ENCODE measurements around the gene SPATA13. TPM values are rescaled to one million over a fixed set of nuclear protein-coding genes. Genes with fewer than 3 reads are reported as not detected.

Gene SPATA13
- total and polyA plus RNA-seq, 10 of the 15 experiments (the other 5 are each of a cell fraction or from before 2014, with no cell fraction given) = 2.4 to 11.1 (median 10.2) TPM

DNA sequence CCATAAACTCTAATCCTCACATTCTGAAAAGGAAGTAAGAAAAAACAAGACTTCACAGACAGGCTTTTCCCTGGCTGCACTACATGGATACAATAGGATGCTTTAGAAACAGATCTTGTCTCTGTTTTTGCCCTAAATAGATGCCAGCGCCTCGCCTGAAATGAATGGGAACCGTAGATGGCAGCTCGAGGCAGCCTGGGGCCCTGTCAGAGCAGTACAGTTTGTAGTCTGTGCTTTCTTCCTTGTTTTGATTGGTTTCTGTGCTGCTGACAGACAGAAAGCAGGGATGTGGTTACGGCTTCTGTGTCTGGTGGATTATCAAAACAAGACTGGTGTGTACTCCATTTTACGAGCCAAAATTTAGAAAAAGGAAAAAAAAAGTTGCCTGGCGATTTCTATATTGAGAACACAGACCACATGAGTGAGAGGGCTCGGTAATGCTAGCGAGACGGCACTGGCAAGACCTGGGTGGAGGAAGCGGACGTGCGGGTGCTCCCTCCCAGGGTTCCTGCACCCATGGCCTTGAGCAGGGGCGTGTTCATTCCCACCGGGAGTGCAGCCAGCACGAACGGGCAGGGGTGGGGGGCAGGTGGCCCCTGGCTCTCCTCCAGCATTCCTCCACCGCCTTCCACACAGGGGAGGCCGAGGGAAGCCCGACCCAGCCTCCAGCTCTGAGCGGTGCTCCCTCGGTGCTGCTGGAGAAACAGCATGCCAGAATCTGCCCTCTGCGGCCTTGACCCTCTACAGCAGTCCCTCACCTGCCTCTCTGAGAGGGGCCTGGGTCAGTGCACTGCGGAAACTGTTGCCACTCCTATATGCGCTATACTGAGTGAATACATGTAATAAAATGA, 111.3 kb downstream of the SPATA13 start (continued):
- TF ChIP-seq E4F1 (IDR thresholded peaks at IDR 0.05; ENCODE audit: borderline replicate concordance, partially characterized antibody) (no peak), YBX1 (IDR thresholded peaks at IDR 0.05) (no peak), SMARCA5 (IDR thresholded peaks at IDR 0.05) (0 out of 2 replicates have a peak, but pooled peaks have one; percentile 50), CREM (IDR thresholded peaks at IDR 0.05; ENCODE audit: low read depth) (no peak), BHLHE40 (IDR thresholded peaks at IDR 0.05; ENCODE audit: borderline replicate concordance in 1 of 2, low read depth in 2 of 2, low read length in 1 of 2) (0 out of 4 replicates have a peak, but pooled peaks have one; percentile 14 to 31), SIN3A (IDR thresholded peaks at IDR 0.05; ENCODE audit: low read depth, low read length) (no peak), IRF4 (IDR thresholded peaks at IDR 0.05; ENCODE audit: low read depth, low read length) (no peak), POLR2AphosphoS5 (IDR thresholded peaks at IDR 0.05; ENCODE audit: low read length) (0 out of 2 replicates have a peak, but pooled peaks have one; percentile 25), CBFB (IDR thresholded peaks at IDR 0.05; ENCODE audit: low read depth) (peak; percentile 62), CHD2 (IDR thresholded peaks at IDR 0.05; ENCODE audit: borderline replicate concordance, low read depth, low read length) (peak; percentile 23; the same call in 1 of the 2 replicates), NRF1 (conservative IDR thresholded peaks at IDR 0.05; ENCODE audit: low read depth, low read length) (no peak), CREB1 (IDR thresholded peaks at IDR 0.05; ENCODE audit: low read depth) (peak; percentile 24; the same call in 1 of the 2 replicates), CEBPB (IDR thresholded peaks at IDR 0.05; ENCODE audit: borderline replicate concordance in 1 of 2, low read depth in 2 of 2, low read length in 2 of 2) (no peak), NBN (IDR thresholded peaks at IDR 0.05) (0 out of 2 replicates have a peak, but pooled peaks have one; percentile 37), NFXL1 (IDR thresholded peaks at IDR 0.05; ENCODE audit: borderline replicate concordance) (peak; percentile 98), ATF2 (IDR thresholded peaks at IDR 0.05; ENCODE audit: low read length) (no peak), LARP7 (IDR thresholded peaks at IDR 0.05) (peak; percentile 65), RUNX3 (IDR thresholded peaks at IDR 0.05; ENCODE audit: low read length) (peak; percentile 84), RELB (IDR thresholded peaks at IDR 0.05; ENCODE audit: low read depth) (0 out of 2 replicates have a peak, but pooled peaks have one; percentile 56), SIX5 (IDR thresholded peaks at IDR 0.05; ENCODE audit: low read depth, low read length, severe bottlenecking) (no peak)
- TF ChIP-seq, protein P1, sequence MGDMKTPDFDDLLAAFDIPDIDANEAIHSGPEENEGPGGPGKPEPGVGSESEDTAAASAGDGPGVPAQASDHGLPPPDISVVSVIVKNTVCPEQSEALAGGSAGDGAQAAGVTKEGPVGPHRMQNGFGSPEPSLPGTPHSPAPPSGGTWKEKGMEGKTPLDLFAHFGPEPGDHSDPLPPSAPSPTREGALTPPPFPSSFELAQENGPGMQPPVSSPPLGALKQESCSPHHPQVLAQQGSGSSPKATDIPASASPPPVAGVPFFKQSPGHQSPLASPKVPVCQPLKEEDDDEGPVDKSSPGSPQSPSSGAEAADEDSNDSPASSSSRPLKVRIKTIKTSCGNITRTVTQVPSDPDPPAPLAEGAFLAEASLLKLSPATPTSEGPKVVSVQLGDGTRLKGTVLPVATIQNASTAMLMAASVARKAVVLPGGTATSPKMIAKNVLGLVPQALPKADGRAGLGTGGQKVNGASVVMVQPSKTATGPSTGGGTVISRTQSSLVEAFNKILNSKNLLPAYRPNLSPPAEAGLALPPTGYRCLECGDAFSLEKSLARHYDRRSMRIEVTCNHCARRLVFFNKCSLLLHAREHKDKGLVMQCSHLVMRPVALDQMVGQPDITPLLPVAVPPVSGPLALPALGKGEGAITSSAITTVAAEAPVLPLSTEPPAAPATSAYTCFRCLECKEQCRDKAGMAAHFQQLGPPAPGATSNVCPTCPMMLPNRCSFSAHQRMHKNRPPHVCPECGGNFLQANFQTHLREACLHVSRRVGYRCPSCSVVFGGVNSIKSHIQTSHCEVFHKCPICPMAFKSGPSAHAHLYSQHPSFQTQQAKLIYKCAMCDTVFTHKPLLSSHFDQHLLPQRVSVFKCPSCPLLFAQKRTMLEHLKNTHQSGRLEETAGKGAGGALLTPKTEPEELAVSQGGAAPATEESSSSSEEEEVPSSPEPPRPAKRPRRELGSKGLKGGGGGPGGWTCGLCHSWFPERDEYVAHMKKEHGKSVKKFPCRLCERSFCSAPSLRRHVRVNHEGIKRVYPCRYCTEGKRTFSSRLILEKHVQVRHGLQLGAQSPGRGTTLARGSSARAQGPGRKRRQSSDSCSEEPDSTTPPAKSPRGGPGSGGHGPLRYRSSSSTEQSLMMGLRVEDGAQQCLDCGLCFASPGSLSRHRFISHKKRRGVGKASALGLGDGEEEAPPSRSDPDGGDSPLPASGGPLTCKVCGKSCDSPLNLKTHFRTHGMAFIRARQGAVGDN (IDR thresholded peaks at IDR 0.05) = peak; percentile 78

All from GM12878 (cell line).